ENCODE measurements around the gene LCORL. TPM values are rescaled to one million over a fixed set of nuclear protein-coding genes. Genes with fewer than 3 reads are reported as not detected.
"Not testable (repeated sequence)": the region's sequence is repeated elsewhere in the genome, so short reads cannot be mapped to it uniquely, and the experiment has no call there.

The LCORL gene
- total and polyA plus RNA-seq, 2 donors (not counting 3 experiments of a cell fraction or from before 2014, with no cell fraction given), result 2.8 to 23.9 TPM

DNA sequence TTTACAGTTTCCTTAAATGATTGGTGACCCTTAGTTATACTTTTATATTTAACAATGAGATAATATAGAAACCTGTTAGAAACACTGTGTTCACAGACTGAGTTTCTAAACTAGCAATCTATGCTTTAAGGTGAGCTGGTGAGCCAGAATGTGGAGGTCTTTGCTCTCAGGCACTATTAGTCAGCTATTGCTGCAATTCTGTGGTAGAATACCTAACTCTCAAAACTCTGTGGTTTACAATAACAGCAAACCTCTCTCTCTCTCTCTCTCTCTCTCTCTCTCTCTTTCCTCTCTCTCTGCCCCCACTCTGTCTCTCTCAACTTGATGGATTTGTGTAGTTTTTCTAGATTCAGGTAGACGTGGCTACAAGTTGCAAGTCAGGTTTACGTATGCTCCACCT, 17.6 kb upstream of the LCORL start:
- dilution Hi-C loops (cut with MboI; ENCODE audit: extremely low pct_ligation_motif_present, low sequenced_read_pairs), result no loop called here
- Histone ChIP-seq H2AFZ (ENCODE audit: low read depth, low read length) (no peak overlapping the region), H4K20me1 (replicated peaks; ENCODE audit: control insufficient read depth, extremely low read depth, insufficient read depth, low read length) (no peaks in the 10 kb centered on the region), H3K4me2 (ENCODE audit: insufficient read depth, low read length) (no peak overlapping the region), H3K4me1 (ENCODE audit: control insufficient read depth, extremely low read depth, insufficient read depth, low read length) (no peaks in the 10 kb centered on the region), H3K79me2 (ENCODE audit: control insufficient read depth, insufficient read depth, low read length) (no peaks in the 10 kb centered on the region), H3K27ac (ENCODE audit: insufficient read depth, low read depth, low read length) (no peak overlapping the region), H3K9ac (replicated peaks; ENCODE audit: extremely low read depth, insufficient read depth, low read length) (no peak overlapping the region), H3K9me3 (replicated peaks; ENCODE audit: control insufficient read depth, insufficient read depth, low read length) (no peaks in the 10 kb centered on the region), H3K4me3 (replicated peaks in 1 of 3; ENCODE audit: insufficient read depth in 1 of 3, low read depth in 1 of 3, low read length in 3 of 3) (no peak overlapping the region), H3K27me3 (ENCODE audit: control insufficient read depth in 2 of 2, insufficient read depth in 2 of 2, low read length in 2 of 2) (peaks cover 0 to 1% of the 10 kb centered on the region in 2 experiments), H3K36me3 (ENCODE audit: control insufficient read depth in 2 of 2, extremely low read depth in 1 of 2, insufficient read depth in 2 of 2, low read length in 2 of 2) (no peaks in the 10 kb centered on the region), H3K9me1 (replicated peaks; ENCODE audit: control insufficient read depth, extremely low read depth, insufficient read depth, low read length) (no peaks in the 10 kb centered on the region)
- TF ChIP-seq, protein P1, sequence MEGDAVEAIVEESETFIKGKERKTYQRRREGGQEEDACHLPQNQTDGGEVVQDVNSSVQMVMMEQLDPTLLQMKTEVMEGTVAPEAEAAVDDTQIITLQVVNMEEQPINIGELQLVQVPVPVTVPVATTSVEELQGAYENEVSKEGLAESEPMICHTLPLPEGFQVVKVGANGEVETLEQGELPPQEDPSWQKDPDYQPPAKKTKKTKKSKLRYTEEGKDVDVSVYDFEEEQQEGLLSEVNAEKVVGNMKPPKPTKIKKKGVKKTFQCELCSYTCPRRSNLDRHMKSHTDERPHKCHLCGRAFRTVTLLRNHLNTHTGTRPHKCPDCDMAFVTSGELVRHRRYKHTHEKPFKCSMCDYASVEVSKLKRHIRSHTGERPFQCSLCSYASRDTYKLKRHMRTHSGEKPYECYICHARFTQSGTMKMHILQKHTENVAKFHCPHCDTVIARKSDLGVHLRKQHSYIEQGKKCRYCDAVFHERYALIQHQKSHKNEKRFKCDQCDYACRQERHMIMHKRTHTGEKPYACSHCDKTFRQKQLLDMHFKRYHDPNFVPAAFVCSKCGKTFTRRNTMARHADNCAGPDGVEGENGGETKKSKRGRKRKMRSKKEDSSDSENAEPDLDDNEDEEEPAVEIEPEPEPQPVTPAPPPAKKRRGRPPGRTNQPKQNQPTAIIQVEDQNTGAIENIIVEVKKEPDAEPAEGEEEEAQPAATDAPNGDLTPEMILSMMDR (IDR thresholded peaks at IDR 0.05; ENCODE audit: extremely low read depth in 1 of 2, insufficient read depth in 1 of 2, low read depth in 1 of 2, low read length in 2 of 2), result no peak
- TF ChIP-seq FOS (IDR thresholded peaks at IDR 0.05; ENCODE audit: borderline replicate concordance, insufficient read depth, low read length), result no peak
- TF ChIP-seq MYC (IDR thresholded peaks at IDR 0.05; ENCODE audit: low read depth, low read length), result no peak
- TF ChIP-seq GATA2 (IDR thresholded peaks at IDR 0.05; ENCODE audit: insufficient read depth, insufficient read length, low read depth, low read length), result no peak
- no peak for TF ChIP-seq POLR2AphosphoS5 (IDR thresholded peaks at IDR 0.05; ENCODE audit: insufficient read depth, low read depth, low read length)
- no peak for TF ChIP-seq EZH2 (IDR thresholded peaks at IDR 0.05; ENCODE audit: borderline replicate concordance, low read depth, low read length, severe bottlenecking)
- TF ChIP-seq POLR2A (IDR thresholded peaks at IDR 0.05; ENCODE audit: low read depth, low read length), result no peak
- no peak for TF ChIP-seq MAX (IDR thresholded peaks at IDR 0.05; ENCODE audit: insufficient read depth, insufficient read length)
- FAIRE-seq (no peak), DNase-seq (ENCODE audit: low read depth, low spot score) (no peak)
- POLR2A ChIA-PET, result no interaction called here
- BruUV-seq (replicated peaks), result no TSS peak
- intact Hi-C loops (cut with micrococcal nuclease), result no loop called here
- CTCF ChIA-PET, result no interaction called here

DNA sequence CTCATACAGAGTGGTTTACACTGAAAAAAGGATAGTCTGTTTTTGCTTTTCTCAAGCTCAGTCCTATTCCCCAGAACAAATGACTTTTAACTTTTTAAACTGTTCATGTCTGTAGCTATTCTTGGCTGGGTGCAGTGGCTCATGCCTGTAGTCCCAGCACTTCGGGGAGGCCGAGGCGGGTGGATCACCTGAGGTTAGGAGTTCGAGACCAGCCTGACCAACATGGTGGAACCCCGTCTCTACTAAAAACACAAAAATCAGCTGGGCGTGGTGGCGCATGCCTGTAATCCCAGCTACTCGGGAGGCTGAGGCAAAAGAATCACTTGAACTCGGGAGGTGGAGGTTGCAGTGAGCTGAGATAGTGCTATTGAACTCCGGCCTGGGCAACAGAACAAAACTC, 14.8 kb upstream of the LCORL start:
- H4K20me1 ChIP-seq (replicated peaks; ENCODE audit: control insufficient read depth, extremely low read depth, insufficient read depth, low read length); dilution Hi-C loops (cut with MboI; ENCODE audit: extremely low pct_ligation_motif_present, low sequenced_read_pairs); H3K27ac ChIP-seq (ENCODE audit: insufficient read depth, low read depth, low read length); DNase-seq (ENCODE audit: low read depth, low spot score); H3K36me3 ChIP-seq (ENCODE audit: control insufficient read depth in 2 of 2, extremely low read depth in 1 of 2, insufficient read depth in 2 of 2, low read length in 2 of 2); H3K9me1 ChIP-seq (replicated peaks; ENCODE audit: control insufficient read depth, extremely low read depth, insufficient read depth, low read length); H2AFZ ChIP-seq (ENCODE audit: low read depth, low read length); H3K27me3 ChIP-seq (ENCODE audit: control insufficient read depth in 2 of 2, insufficient read depth in 2 of 2, low read length in 2 of 2); H3K4me1 ChIP-seq (ENCODE audit: control insufficient read depth, extremely low read depth, insufficient read depth, low read length); H3K9ac ChIP-seq (replicated peaks; ENCODE audit: extremely low read depth, insufficient read depth, low read length); BruUV-seq (replicated peaks); intact Hi-C loops (cut with micrococcal nuclease); POLR2A ChIA-PET; H3K4me2 ChIP-seq (ENCODE audit: insufficient read depth, low read length); H3K9me3 ChIP-seq (replicated peaks; ENCODE audit: control insufficient read depth, insufficient read depth, low read length); H3K79me2 ChIP-seq (ENCODE audit: control insufficient read depth, insufficient read depth, low read length); H3K4me3 ChIP-seq (replicated peaks in 1 of 3; ENCODE audit: insufficient read depth in 1 of 3, low read depth in 1 of 3, low read length in 3 of 3); FAIRE-seq: not testable (repeated sequence)
- CTCF ChIA-PET, result interaction anchor here (0.9 to 1.1 kb wide), 3 partner anchors 8 to 15 kb away, joined by 3 read pairs; no protein-coding TSS in a partner anchor

Measured in endothelial cell of umbilical vein (primary cell).